ENCODE results near the gene HNRNPM.

The HNRNPM gene

DNA sequence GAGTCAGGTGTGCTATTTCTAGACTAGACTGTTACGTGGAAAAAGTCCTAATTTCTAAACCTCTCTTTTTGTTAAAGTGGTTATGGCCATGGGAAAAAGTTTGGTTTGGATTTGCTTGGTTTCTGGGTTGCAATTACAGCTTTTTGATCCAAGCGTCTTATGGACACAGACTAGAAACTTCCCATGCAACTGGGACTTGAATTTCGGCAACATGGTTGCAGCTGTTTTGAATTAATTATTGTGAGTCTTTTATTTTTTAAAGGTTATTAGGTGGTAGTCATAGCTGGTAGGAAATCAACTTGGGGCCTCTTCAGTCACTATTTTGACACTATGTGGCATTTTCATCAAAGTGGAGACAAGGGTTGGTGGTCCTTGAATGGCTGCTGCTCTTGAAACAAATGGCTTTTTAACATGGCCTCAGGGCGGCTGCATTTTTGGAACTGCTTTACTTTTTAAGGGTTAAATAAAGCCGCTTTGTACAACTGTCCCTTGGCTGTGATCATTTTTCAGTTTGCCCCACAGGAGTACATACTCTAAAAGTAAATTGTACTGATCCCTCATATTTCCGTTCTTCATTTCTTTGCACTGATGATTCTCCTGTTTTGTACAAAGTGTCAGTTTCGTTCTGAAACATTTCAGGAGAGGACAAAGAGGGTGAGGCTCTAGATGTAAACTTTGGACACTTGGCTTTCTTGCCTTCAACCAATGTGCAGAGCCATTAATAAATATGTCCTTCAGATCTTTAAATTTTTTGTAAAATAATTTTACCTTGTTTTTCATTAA is 15.9 kb downstream of the HNRNPM start:
- DNase-seq (ENCODE audit: low spot score): no peak

DNA sequence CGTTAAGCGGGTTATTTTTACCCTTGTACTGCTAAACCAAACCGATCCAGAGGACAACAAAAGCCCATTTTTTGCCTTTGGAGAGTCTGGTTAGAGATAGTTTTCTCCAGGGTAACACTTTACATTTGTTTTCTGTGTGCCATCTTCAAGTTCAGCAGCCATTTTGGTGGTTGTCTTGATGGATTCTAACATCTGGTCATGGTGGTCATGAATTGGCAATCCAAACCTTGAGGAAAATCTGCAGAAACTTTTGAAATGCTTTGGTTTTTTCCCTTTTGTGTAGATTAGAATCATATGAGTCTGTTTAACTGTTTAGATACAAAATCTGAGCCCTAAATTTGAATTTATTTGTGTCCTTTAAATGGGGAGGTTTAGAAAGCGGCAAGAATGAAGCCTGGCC is 16.6 kb downstream of the HNRNPM start:
- no peak for DNase-seq (ENCODE audit: low spot score)

DNA sequence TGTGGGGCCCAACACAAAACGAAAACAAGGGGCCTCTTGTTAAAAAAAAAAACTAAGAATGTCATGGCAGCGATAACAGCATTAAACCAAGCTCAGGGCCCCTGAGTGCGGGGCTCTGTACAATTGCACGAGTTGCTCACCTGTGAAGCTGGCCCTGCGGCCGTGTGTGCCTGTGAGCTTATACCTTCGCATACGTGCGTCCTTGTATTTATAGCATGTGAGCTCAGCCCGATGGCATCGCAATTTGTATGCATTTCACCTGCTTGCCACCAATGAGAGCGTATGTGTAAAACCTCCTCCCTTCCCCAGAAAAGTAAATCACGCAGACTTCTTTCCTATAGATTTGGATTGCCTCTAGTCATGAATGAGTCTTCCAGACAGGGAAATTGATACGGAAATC is 17.1 kb downstream of the HNRNPM start:
- no peak for DNase-seq (ENCODE audit: low spot score)

DNA sequence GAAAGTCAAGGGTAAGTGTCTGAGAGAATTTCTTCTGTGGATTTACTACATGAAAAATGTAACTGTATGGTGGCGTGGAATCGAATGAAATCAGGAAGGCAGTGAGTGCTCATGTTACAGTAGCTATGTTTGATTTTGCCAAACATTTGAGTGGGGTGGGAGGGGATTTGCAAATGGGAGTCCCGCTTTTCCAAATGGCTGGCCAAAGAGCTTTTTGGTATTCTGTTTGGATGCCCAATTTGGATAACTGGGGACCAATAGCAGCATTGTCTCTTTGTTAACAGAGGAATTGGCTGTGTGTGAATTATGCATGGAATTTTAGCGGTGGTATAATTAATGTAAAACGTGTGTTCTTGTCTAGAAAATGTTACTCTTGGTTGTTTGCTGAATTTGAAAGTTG is 17.8 kb downstream of the HNRNPM start:
- DNase-seq (ENCODE audit: low spot score): no peak

DNA sequence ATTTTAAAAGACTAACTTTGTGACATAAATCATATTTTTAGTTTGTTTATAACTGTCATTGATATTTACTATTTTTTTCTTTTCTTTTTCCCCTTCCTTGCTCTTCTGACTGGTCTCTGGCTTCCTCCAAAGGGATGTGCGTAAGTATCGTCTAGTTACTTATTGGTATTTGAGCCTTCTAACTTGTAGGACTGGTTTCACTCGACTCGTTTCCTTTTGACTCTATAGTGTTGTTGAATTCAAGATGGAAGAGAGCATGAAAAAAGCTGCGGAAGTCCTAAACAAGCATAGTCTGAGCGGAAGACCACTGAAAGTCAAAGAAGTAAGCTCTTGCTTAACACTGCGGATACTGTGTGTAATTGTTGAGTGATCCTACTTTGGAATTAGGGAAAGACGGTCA is 18.6 kb downstream of the HNRNPM start:
- DNase-seq (ENCODE audit: low spot score): no peak

DNA sequence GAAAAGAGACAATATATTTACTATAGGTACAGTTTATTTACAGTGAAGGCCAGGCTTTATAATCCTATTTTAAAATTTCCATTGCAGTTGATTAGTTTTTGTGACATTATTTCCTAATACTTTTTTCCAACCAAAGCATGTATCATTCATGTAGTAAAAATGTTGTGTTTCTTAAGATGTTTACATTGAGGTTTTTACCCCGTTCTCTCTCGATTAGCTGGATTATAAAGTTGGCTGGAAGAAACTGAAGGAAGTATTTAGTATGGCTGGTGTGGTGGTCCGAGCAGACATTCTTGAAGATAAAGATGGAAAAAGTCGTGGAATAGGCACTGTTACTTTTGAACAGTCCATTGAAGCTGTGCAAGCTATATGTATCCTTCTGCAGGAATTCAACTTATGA is 21.2 kb downstream of the HNRNPM start:
- no peak for DNase-seq (ENCODE audit: low spot score)

DNA sequence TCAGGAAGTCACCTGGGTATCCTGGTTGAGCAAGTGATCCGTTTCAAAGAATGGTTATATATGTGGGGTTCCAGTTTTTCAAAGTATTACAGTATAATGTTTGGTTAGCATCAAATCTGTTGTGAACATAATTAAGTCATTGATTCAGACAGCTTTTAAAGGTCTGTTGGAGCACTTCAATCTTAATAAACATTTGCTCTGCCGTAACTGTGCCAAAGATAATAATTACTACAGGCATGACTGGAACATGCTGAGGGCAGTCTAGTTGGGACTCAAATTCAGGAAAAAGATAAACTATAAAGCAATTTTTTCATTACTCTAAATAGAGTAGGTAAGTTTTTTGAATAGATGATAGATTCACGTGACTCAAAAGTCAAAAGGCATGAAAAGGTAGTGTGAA is 23.3 kb downstream of the HNRNPM start:
- DNase-seq (ENCODE audit: low spot score): no peak

DNA sequence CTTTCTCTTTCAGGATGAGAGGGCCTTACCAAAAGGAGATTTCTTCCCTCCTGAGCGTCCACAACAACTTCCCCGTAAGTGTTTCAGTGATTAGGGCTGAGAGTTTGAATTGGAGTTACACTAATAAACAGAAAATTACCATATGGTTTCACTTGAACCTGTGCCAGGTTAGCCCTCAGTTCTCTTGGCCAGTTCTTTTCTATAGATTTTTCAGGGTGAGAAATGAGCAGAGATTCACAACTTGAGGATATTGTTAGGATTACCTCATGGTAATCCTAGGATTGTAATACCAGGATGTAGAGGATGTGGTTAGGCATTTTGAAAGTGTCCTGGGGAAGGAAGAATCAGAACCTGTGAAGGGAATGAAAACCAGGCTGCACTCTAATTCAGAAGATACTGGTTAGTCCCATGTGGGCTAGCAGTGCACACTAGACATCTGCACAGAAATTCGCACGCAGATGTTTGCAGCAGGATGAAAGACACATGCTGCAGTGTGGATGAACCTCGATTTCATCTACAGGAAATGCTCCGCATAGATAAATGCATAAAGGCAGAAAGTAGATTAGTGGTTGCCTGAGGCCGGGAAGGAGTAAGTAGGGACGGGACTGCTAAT is 24.1 kb downstream of the HNRNPM start:
- no peak for DNase-seq (ENCODE audit: low spot score)

DNA sequence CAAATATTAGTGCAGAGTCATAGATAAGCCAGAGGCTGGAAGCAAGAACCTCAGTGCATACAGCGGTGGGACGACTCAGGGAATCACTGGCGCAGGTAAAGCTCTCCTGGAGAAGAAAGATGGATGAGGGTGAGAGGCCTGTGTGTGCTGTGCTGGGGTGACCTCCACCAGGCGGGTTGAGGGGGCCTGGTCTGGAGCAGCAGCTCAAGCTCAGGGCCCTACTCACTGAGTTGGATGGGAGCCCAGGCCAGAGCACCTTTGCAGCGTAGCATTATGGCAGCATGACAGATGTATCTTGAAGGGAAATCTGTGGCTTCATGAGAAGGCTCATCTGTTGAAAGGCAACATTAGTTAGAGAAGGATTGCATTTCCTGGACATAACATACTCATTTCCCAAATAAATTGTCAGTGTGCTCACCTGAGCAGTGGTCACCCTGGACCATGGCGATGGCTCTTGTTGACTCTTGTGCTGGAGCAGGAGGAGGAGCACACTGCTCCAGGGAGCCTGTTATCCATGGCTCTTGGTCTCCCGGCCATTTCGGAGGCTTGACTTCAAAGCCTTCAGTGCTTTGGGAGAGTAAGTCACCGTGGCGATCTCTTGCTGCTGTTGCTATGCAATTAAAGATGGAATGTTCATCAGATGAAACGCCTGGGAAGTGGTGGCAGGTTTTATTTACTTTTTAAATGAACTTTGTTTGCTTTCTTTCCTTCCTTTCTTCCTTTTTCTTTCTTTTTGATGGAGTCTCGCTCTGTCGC is 25.0 kb downstream of the HNRNPM start:
- no peak for DNase-seq (ENCODE audit: low spot score)

DNA sequence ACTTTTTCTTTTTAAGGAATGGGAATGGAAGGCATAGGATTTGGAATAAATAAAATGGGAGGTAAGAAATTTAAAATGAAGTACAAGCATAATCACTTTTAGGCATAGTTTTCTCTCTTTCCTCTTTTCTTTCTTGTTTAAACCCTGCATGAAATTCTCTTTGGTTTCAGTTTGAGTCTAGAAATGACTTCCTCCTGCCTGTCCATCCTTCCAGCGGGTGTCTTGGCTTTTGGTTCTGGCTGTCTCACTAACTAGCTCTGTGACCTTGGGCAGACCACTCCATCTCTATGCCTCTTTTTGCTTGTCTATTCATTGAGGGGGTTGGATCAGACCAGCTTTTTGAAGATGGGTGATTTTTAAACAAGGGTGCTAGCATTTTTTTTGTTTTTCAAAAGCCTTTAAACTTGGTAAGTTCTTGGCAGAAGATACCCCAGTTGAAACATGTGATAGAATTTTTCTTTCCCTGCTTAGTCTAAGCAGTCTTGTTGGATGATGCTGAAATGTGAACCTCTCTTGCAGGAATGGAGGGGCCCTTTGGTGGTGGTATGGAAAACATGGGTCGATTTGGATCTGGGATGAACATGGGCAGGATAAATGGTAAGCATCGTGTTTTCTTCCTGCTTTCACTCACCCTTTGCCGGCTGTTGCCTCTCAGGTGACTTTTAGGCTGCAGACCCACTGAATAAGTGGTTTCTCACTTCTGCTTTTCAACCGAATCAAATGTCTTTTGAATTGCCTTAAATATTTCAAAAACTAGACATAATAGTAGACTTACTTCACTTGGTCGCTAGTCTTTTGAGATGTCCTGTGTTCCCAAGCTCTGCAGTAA is 29.1 kb downstream of the HNRNPM start:
- no peak for DNase-seq (ENCODE audit: low spot score)

DNA sequence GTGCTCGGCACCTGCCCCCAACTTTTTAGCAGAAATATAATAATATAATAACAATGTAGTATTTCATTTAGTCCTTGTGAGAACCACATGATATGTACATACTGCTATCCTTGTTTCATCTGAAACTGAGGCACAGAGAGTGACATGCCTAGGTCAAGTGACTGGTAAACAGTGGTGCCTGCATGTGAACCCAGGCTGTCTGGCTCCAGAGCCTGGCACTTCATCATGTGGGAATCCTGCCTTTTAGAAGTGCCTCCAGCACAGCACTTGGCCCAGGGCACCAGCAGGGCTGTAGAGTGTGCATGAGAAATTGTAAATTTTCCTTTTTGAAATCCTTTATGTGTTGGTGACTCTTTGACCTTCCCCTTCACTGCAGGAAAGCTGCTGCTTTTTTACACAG is 30.2 kb downstream of the HNRNPM start:
- DNase-seq (ENCODE audit: low spot score): no peak

DNA sequence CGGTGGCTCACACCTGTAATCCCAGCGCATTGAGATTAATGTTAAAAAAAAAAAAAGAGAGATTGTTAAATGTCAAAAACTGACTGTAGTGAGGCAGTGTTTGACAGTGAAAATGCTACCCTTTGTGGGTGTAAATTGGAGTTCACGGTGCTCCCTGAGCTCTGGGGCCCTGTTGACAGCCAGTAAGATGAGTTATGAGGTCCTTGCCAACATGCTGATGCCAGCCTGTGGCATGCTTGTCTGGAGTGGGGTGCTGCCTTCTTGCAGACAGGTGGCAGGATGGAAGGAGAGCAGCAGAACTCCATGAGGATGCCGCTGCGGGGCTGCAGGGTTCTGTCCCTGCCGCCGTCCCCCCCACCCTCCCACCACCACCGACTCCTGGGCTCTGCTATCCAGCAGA is 31.7 kb downstream of the HNRNPM start:
- DNase-seq (ENCODE audit: low spot score): no peak

DNA sequence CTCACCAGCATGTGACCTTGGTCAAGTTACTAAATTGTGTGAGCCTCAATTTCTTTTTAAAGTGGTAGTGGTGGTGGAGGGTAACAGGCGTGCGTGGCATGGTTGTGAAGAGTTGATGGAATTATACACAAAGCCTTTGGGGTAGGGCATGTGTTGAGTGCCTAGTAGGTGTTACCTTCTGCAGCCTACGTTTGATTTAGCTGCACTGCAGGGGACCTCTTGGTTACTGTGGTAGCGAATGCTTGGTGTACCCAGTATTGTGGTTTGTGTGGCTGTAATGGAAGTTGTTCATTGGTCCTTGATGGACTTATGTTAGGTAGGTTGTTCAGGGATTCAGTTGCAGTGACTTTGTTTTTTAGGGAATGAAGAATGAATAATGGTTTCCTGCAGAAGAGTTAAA is 33.1 kb downstream of the HNRNPM start:
- DNase-seq (ENCODE audit: low spot score): no peak

DNA sequence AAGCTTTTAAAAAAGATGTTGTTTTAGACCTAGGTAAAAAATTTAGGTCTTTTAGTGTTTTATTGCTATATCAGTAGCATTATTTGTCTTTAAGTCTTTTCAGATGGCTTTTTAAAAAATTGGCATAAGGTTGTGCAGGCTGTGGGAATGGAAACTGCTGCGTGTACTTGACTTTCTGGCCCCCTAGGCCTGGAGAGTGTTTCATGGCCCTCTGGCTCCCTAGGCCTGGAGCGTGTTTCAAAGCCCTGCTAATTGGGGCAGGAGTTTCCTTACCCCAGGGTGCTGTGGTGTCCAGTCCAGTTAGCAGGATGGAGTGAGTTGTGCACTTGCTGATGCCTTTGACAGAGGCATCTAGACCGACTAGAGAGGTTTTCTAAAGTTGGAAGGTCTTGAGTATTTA is 33.8 kb downstream of the HNRNPM start:
- no peak for DNase-seq (ENCODE audit: low spot score)

DNA sequence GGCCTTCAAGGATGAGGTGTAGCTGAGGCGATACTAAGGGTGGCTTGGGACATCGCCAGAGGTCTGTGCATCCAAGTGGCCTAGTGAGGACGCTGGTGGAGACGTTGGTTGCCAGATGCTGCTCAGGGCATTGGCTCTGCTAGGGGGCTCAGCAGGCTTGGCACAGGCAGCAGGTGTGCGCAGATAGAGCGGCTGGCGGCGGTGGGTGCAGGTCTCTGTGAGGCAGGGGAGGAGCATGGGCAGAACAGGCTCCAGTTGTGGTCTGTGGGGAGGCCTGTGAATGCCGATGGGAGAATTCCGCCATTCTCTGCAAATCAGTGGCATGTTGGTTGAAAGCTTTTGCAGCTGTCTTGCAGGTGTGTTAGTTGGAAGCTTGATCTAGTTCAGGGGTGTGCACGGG is 36.4 kb downstream of the HNRNPM start:
- no peak for DNase-seq (ENCODE audit: low spot score)

DNA sequence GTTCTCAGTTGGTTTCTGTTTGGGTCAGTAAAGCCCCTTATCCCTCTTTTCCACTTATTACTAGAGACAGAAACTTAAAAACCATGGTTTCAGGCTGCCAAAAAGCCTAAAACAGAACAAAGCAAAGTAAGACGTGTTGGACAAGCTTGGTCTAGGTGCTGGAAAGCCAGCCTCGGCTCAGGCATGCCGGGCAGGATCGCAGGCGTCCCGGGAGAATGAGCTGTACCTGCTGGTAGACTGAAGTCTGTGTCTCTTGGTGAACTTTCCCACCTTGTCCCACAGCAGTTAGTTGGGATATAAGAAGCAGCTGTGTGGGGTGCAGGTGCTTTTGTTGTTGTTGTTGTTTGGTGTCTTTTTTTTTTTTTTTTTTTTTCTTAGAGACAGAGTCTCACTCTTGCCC is 36.8 kb downstream of the HNRNPM start:
- DNase-seq (ENCODE audit: low spot score): no peak

DNA sequence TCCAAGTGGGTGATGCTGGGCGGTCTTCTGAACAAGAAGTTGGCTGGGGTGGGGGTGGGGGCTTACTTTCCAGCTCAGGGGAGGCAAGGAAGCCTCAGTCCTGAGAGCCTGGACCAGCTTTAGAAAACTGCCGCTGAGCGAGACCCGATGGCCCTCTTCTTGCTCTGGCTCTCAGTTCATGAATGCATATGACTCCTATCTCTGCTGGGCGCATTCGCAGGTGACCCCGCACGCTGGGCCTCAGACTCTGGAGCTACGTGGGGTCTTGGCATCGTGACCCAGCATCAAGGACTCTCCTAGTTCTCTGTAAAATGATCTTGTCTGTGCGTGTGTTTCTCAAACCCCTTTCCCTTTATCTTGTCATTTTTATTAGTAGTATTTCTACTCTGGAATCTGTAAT is 37.9 kb downstream of the HNRNPM start:
- DNase-seq (ENCODE audit: low spot score): no peak

DNA sequence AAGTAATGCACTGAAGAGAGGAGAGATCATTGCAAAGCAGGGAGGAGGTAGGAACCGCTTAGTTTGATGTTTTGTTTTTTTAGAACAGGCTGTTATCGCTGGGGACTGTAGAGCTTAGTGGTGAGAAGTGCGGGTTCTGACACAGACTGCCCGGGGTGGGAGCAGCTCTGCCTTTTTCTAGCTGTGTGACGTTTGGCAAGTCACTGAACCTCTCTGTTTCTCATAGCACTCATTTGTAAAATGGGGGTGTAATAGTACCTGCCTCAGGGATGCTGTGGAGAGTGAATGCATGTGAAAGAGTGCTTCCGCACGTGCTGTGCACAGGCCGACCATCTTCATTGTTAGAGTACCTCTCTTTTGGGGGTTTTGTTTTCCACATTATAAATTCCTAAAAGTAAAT is 38.4 kb downstream of the HNRNPM start:
- no peak for DNase-seq (ENCODE audit: low spot score)

DNA sequence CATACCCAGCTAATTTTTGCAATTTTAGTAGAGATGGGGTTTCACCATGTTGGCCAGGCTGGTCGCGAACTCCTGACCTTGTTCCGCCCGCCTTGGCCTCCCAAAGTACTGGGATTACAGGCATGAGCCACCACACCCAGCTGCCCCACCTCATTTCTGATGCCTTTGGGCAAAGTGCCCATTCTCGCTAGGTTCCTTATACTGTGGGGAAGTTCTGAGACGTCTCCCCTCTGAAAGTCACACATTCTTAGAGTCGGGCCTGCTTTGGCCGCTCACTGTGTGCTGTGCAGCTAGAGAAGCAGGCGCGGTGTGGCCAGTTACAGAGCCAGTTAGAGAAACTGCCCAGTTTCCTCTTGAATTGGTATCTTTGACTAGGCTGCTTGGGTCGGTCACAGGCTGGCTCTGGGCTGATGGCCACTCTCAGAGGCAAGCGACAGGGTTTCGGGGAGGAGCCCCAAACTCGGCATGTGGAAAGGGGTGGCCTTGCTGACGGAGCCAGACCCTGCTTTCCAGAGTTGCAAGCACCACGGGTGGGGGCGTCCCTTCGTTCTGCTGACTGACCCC is 39.6 kb downstream of the HNRNPM start:
- no peak for DNase-seq (ENCODE audit: low spot score)

DNA sequence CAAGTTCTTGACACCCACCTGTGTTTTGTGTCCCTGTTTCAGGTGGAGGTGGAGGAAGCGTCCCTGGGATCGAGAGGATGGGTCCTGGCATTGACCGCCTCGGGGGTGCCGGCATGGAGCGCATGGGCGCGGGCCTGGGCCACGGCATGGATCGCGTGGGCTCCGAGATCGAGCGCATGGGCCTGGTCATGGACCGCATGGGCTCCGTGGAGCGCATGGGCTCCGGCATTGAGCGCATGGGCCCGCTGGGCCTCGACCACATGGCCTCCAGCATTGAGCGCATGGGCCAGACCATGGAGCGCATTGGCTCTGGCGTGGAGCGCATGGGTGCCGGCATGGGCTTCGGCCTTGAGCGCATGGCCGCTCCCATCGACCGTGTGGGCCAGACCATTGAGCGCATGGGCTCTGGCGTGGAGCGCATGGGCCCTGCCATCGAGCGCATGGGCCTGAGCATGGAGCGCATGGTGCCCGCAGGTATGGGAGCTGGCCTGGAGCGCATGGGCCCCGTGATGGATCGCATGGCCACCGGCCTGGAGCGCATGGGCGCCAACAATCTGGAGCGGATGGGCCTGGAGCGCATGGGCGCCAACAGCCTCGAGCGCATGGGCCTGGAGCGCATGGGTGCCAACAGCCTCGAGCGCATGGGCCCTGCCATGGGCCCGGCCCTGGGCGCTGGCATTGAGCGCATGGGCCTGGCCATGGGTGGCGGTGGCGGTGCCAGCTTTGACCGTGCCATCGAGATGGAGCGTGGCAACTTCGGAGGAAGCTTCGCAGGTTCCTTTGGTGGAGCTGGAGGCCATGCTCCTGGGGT is 41.0 kb downstream of the HNRNPM start:
- no peak for DNase-seq (ENCODE audit: low spot score)

DNA sequence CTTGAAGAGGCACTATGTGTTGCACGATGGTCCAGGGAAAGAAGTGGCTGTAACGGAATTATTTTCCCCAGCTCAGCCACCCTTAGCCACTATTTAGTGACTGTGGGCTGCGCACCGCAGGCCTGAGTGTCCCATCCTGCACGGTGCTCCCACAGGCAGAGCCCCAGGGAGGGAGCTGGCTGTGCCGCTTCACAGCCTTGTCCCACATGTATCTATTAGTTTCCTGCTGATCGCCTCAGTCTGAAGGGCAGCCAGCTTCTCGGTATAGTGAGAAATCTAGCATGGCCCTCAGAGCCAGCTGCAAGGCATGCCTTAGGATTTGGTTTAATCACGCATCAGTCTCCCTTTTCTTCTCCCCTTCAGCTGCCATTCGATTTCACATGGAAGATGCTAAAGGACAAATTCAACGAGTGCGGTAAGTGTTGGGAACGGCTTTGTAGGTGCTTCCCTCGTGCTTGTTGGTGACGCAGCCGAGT is 41.9 kb downstream of the HNRNPM start:
- DNase-seq (ENCODE audit: low spot score): no peak

Data from kidney capillary endothelial cell (primary cell).